ENCODE data around the gene PSMB9. TPM values are rescaled to one million over a fixed set of nuclear protein-coding genes. Genes with fewer than 3 reads are reported as not detected.

The PSMB9 gene
- total RNA-seq, 4 donors from 2014 or later = 1.4 to 11.3 (median 6.1) TPM

DNA sequence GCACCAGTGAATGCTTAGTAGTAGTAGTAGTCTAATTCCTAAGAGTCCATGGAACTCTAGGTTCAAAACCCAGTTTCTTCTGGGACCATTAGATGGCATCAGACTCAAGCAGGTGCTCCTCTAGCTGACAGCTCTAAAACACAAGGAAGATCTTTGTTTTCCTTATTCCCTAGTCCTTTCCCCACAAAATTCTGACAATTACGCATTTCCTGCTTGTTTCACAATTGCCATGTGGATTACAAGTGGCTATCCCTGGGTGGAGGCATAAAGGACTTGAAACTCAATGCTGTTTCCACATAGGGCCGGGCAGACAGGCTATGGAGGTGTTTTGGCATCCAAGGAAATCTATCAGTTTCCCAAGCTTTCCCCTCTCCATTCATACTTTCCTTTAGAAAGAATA, 28.0 kb upstream of the PSMB9 start:
- Histone ChIP-seq H3K27me3 (no peaks in the 10 kb centered on the region), H3K9me3 (no peaks in the 10 kb centered on the region), H3K4me3 (no peak overlapping the region), H3K36me3 (peaks cover 0 to 24% of the 10 kb centered on the region in 2 donors), H3K4me1 (no peaks in the 10 kb centered on the region), H3K27ac (peak overlapping the region in 3 of 4 donors; percentile 3 to 27 (median 21))
- DNase-seq (no peak), ATAC-seq (peak; percentile 56 to 81)
- intact Hi-C loops (cut with DNase I; ENCODE audit: low total_unique reads) = loop anchor here (5.0 kb wide), 1 partner anchor 41 kb away; no protein-coding TSS in a partner anchor
- TF ChIP-seq POLR2A (IDR thresholded peaks at IDR 0.05) = no peak
- TF ChIP-seq, protein P1, sequence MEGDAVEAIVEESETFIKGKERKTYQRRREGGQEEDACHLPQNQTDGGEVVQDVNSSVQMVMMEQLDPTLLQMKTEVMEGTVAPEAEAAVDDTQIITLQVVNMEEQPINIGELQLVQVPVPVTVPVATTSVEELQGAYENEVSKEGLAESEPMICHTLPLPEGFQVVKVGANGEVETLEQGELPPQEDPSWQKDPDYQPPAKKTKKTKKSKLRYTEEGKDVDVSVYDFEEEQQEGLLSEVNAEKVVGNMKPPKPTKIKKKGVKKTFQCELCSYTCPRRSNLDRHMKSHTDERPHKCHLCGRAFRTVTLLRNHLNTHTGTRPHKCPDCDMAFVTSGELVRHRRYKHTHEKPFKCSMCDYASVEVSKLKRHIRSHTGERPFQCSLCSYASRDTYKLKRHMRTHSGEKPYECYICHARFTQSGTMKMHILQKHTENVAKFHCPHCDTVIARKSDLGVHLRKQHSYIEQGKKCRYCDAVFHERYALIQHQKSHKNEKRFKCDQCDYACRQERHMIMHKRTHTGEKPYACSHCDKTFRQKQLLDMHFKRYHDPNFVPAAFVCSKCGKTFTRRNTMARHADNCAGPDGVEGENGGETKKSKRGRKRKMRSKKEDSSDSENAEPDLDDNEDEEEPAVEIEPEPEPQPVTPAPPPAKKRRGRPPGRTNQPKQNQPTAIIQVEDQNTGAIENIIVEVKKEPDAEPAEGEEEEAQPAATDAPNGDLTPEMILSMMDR (IDR thresholded peaks at IDR 0.05 in 4 of 5, conservative IDR thresholded peaks at IDR 0.05 in 1 of 5) = peak in 4 of 5 experiments; percentile 23 to 47 (median 30)
- in situ Hi-C loops (cut with MboI; ENCODE audit: low sequenced_read_pairs in 4 of 4) = no loop called here

DNA sequence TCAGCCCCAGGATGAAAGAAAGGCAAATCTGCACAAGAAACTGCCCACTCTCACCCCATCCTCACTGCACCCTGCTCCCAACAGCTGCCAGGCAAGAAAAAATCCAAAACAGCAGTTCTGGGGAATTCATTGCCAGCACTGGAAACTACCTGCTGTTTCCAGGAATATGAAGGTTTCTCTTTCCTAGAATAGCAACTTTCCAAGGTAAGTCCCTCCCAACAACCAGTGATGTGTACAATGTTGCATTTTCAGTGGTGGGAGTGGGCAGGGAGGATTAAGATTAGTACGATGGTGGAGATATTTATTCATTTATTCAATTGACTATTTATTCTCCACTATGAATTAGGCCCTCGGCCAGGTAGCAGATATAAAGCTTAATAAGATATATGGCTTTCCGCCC, 27.0 kb upstream of the PSMB9 start:
- Histone ChIP-seq H3K4me3 (no peak overlapping the region), H3K4me1 (no peaks in the 10 kb centered on the region), H3K9me3 (no peaks in the 10 kb centered on the region), H3K36me3 (peaks cover 0 to 24% of the 10 kb centered on the region in 2 donors), H3K27me3 (no peaks in the 10 kb centered on the region), H3K27ac (peak overlapping the region in 1 of 4 donors; percentile 3)
- no peak for ATAC-seq
- DNase-seq = no peak
- intact Hi-C loops (cut with DNase I; ENCODE audit: low total_unique reads) = loop anchor here (5.0 kb wide), 1 partner anchor 40 kb away; no protein-coding TSS in a partner anchor
- TF ChIP-seq POLR2A (IDR thresholded peaks at IDR 0.05) = no peak
- in situ Hi-C loops (cut with MboI; ENCODE audit: low sequenced_read_pairs in 4 of 4) = no loop called here

- in situ Hi-C loops (cut with MboI; ENCODE audit: low sequenced_read_pairs in 4 of 4) = no loop called here
- intact Hi-C loops (cut with DNase I; ENCODE audit: low total_unique reads) = loop anchor here (5.0 kb wide), 1 partner anchor 38 kb away; no protein-coding TSS in a partner anchor
- no peaks in the 10 kb centered on the region for H3K9me3 ChIP-seq
- DNase-seq (no peak), ATAC-seq (no peak)
- TF ChIP-seq, protein P1 (IDR thresholded peaks at IDR 0.05 in 4 of 5, conservative IDR thresholded peaks at IDR 0.05 in 1 of 5) = no peak
- TF ChIP-seq POLR2A (IDR thresholded peaks at IDR 0.05) = no peak
- H3K36me3 ChIP-seq = peaks cover 0 to 24% of the 10 kb centered on the region in 2 donors
- no peaks in the 10 kb centered on the region for H3K27me3 ChIP-seq
- H3K4me1 ChIP-seq = no peaks in the 10 kb centered on the region
- no peak overlapping the region for H3K4me3 ChIP-seq
- H3K27ac ChIP-seq = no peak overlapping the region
These were observed 24.5 kb upstream of the PSMB9 start for GRCh38 chr6:32829495-32829894.

DNA sequence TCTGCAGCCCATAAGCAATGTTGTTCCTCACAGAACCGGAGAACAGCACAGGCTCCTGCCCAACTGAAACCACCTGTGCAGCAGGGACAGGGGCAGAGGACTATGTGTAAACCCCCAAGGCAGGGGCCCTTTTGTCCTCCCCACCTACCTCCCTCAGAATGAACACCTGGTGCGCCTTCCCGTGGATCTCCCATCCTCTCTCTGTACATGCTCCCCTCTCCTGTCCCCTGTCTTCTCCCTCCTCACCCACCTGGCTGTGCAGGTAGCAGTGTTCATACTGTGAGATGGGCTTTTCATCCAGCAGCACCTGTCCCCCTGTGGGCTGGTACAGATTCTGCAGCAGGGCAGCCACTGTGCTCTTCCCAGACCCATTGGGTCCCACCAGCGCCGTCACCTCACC, 24.0 kb upstream of the PSMB9 start:
- H3K36me3 ChIP-seq = peaks cover 0 to 24% of the 10 kb centered on the region in 2 donors
- H3K27me3 ChIP-seq = no peaks in the 10 kb centered on the region
- H3K9me3 ChIP-seq = no peaks in the 10 kb centered on the region
- in situ Hi-C loops (cut with MboI; ENCODE audit: low sequenced_read_pairs in 4 of 4) = loop anchor here in 1 of 4 donors (5.0 kb wide), 1 partner anchor 42 kb away; no protein-coding TSS in a partner anchor
- H3K4me1 ChIP-seq = no peaks in the 10 kb centered on the region
- intact Hi-C loops (cut with DNase I; ENCODE audit: low total_unique reads) = no loop called here
- TF ChIP-seq, protein P1 (IDR thresholded peaks at IDR 0.05 in 4 of 5, conservative IDR thresholded peaks at IDR 0.05 in 1 of 5) = no peak
- no peak for TF ChIP-seq POLR2A (IDR thresholded peaks at IDR 0.05)
- ATAC-seq = no peak
- no peak overlapping the region for H3K4me3 ChIP-seq
- H3K27ac ChIP-seq = no peak overlapping the region
- DNase-seq = no peak

GRCh38 chr6:32830936-32831335, 23.1 kb upstream of the PSMB9 start:
- in situ Hi-C loops (cut with MboI; ENCODE audit: low sequenced_read_pairs in 4 of 4) (loop anchor here in 1 of 4 donors (5.0 kb wide), 1 partner anchor 41 kb away; no protein-coding TSS in a partner anchor), intact Hi-C loops (cut with DNase I; ENCODE audit: low total_unique reads) (no loop called here)
- Histone ChIP-seq H3K36me3 (peaks cover 0 to 24% of the 10 kb centered on the region in 2 donors), H3K27me3 (no peaks in the 10 kb centered on the region), H3K4me3 (no peak overlapping the region), H3K9me3 (no peaks in the 10 kb centered on the region), H3K4me1 (no peaks in the 10 kb centered on the region), H3K27ac (no peak overlapping the region)
- TF ChIP-seq, protein P1 (IDR thresholded peaks at IDR 0.05 in 4 of 5, conservative IDR thresholded peaks at IDR 0.05 in 1 of 5) = no peak
- no peak for TF ChIP-seq POLR2A (IDR thresholded peaks at IDR 0.05)
- ATAC-seq (no peak), DNase-seq (no peak)
